Ectodermal cell (in vitro differentiated cells): Measurements from ENCODE around the gene CACNA1B.
"Not testable (repeated sequence)": the region's sequence is repeated elsewhere in the genome, so short reads cannot be mapped to it uniquely, and the experiment has no call there.

ENCODE experiments used
- H3K27ac ChIP-seq: 2 replicates; pipeline ENCODE4 v1.7.0; 2013; ENCODE audit warnings: mild to moderate bottlenecking, low read depth, low read length; ENCODE audit not compliant: insufficient read depth, poor library complexity, severe bottlenecking
- H3K27me3 ChIP-seq: 2 replicates; pipeline ENCODE4 v1.7.0; 2013; ENCODE audit warnings: mild to moderate bottlenecking, low read length; ENCODE audit not compliant: insufficient read depth, control insufficient read depth, poor library complexity, severe bottlenecking
- H3K36me3 ChIP-seq: one replicate; pipeline ENCODE4 v1.7.0; 2013; ENCODE audit warnings: low read length; ENCODE audit not compliant: control insufficient read depth, insufficient read depth
- H3K4me1 ChIP-seq: one replicate; pipeline ENCODE4 v1.7.0; 2013; ENCODE audit warnings: low read length; ENCODE audit not compliant: control insufficient read depth, insufficient read depth
- H3K4me3 ChIP-seq: 2 replicates; pipeline ENCODE4 v1.7.0; 2013; ENCODE audit warnings: low read depth, low read length, control low read depth; ENCODE audit not compliant: insufficient read depth
- H3K9me3 ChIP-seq: 2 replicates; pipeline ENCODE4 v1.7.0; 2013; ENCODE audit warnings: mild to moderate bottlenecking, low read length, moderate library complexity; ENCODE audit not compliant: control insufficient read depth
- WGBS, 2 experiments: methylation state at CpG; one replicate each; pipeline ENCODE4 v1.1.7; 2013; ENCODE audit warnings: missing lambda C conversion rate in 2 of 2; 5-methylcytosine and 5-hydroxymethylcytosine counted together

Gene CACNA1B

DNA sequence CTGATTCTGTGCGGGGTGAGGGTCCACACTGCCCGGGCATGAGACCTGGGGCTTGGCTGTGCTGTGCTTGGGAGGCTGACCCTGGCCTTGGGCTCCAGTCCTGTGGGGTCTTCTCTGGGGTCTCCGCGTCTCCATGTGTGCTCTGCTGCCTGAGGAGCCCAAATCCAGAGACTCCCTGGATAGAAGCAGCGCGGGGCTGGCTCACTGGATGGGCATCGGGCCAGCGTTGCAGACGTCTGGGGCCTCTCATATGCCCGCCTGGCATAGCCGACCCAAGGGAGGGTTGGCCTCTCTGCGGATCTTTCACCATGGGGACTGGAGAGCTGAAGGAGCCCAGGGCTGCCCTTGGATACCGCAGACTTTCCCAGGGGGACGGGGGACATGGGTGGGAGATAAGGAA lies 12.4 kb downstream of the CACNA1B start:
- H3K4me3 ChIP-seq, H3K27ac ChIP-seq, H3K9me3 ChIP-seq, H3K27me3 ChIP-seq, H3K36me3 ChIP-seq, H3K4me1 ChIP-seq: not testable (repeated sequence)
- WGBS, 2 experiments: 94 to 98% methylated on average over 6 to 8 of the region's 14 CpGs

DNA sequence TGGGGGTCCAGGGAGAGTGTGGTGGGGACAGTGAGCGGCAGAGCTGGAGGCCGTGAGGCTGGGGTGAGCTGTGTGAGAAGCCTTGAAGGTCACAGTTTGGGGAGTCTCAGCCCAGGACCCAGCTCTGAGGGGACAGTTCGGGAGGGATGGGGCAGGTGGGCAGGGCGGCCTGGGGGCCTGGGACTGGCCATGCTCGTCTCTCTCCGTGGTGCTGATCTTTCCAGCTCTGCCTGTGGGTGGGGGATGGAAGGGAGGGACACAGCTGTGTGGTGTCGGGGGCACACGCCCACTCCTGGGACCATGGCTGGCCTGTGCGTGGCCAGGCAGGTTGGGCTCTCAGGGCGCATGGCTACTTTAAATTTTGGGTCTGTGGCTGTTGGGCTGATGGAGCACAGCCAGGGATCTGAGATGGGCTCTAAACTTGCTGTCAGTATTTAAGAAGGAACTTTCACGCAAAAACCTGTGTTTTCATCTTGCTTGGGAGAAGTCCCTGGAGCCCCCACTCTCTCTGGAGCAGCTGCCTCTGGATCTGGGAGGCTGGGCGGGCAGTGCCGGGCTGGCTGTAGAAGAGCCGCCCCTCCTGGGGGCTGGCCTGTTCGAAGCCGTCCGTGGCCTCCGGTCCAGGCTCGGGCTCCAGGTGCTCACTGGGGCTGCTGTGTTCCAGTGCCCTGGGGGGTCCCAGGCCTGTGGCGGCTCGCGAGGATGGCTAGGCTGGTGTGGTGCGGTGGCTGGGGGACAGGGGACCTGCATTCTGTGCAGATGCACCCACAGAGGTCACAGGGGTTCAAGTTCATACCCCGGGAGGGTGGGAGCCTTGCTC lies 13.4 kb downstream of the CACNA1B start:
- H3K4me3 ChIP-seq, H3K36me3 ChIP-seq, H3K27ac ChIP-seq, H3K9me3 ChIP-seq, H3K27me3 ChIP-seq, H3K4me1 ChIP-seq: not testable (repeated sequence)
- 87% methylated on average over 22 to 23 of the region's 24 CpGs for WGBS, 2 experiments

- WGBS, 2 experiments: 87% methylated on average over 20 of the region's 20 CpGs
- Histone ChIP-seq H3K27ac (no peak overlapping the region), H3K36me3 (no peaks in the 10 kb centered on the region), H3K4me3 (no peak overlapping the region), H3K9me3 (no peaks in the 10 kb centered on the region), H3K4me1 (no peaks in the 10 kb centered on the region), H3K27me3 (no peaks in the 10 kb centered on the region)
Measured at GRCh38 chr9:137891588-137892423, 14.2 kb downstream of the CACNA1B start.

DNA sequence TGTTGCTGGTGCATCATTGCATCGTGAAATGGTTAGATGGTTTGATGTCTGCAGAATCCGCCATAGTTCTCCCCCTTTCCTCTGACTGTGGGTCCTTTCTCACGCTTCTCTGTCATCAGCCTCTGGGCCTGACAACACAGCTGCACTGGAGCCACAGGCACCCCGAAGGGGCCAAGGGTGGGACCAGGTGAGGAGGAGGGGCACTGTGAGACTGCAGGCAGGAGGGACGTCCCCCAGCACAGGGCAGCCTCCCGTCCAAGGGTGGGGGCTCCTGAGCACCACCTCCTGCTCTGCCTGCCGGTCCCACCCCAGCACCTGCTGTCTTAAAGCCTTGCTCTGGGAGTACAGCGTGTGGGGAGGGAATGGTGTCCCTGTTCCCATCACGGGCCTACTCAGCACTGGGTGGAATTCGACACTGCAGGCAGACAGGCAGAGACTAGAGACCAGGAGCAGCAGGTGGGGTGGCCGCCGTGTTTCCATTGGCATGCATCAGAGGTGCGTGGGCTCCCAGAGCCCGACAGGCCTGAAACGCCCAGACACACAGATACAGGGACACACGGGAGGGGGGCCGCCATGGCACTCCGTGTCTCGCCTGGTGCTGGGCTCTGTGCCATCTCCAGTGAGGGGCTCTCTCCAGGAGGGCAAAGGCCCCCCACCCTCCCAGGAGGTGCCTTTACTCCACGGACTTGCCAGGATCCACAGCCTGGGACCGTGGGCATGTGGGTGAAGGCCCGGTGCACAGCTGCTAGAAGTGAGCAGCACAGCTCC lies 15.0 kb downstream of the CACNA1B start:
- Histone ChIP-seq H3K9me3 (no peaks in the 10 kb centered on the region), H3K4me3 (no peak overlapping the region), H3K36me3 (no peaks in the 10 kb centered on the region), H3K4me1 (no peaks in the 10 kb centered on the region), H3K27ac (no peak overlapping the region), H3K27me3 (no peaks in the 10 kb centered on the region)
- WGBS, 2 experiments: 84 to 87% methylated on average over 22 of the region's 22 CpGs

GRCh38 chr9:137893670-137894069 lies 16.1 kb downstream of the CACNA1B start:
- Histone ChIP-seq H3K27me3 (no peaks in the 10 kb centered on the region), H3K36me3 (no peaks in the 10 kb centered on the region), H3K27ac (no peak overlapping the region), H3K4me1 (no peaks in the 10 kb centered on the region), H3K9me3 (no peaks in the 10 kb centered on the region), H3K4me3 (no peak overlapping the region)
- WGBS, 2 experiments: 89 to 90% methylated on average over 5 of the region's 5 CpGs

DNA sequence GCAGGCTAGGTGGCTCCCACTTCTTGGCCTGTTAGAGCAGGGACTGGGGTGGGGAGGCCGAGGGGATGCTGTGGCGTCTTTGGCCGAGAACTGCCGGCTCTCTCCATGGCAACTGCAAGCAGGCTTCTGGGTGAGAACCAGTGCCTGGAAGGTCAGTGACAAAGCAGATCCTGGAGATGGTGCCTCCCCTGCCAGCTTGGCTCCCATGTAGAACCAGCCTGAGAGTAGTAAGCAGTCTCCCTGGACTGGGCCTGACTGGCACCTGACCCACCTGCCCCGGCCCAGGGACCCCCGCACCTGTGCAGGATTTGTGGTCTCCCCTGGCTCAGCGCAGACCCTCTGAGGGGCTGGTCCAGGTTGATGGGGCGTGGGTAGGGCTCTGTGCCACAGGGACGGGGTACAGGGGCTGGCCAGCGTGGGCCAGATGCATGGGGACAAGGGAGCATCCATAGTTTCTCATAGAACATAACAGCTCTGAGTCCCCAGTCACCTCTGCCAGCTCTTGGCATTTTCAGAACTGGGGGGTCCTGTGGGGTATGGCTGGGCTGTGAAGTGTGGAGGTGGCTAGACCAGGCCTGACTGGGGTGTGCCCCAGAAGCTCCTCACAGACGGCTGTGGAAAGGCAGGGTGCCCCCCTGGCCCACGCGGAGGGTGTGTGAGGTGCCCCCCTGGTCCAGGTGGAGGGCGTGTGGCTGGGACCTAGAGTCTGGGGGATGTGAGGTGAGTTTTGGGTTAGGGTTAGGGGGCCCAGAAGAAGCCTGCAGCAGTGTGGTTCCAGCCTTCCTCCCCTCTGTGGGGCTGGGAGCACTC lies 22.2 kb downstream of the CACNA1B start:
- H3K4me3 ChIP-seq: no peak overlapping the region
- WGBS, 2 experiments: 89 to 90% methylated on average over 14 of the region's 14 CpGs
- no peaks in the 10 kb centered on the region for H3K27me3 ChIP-seq
- H3K4me1 ChIP-seq: no peaks in the 10 kb centered on the region
- H3K27ac ChIP-seq: no peak overlapping the region
- no peaks in the 10 kb centered on the region for H3K9me3 ChIP-seq
- H3K36me3 ChIP-seq: no peaks in the 10 kb centered on the region

DNA sequence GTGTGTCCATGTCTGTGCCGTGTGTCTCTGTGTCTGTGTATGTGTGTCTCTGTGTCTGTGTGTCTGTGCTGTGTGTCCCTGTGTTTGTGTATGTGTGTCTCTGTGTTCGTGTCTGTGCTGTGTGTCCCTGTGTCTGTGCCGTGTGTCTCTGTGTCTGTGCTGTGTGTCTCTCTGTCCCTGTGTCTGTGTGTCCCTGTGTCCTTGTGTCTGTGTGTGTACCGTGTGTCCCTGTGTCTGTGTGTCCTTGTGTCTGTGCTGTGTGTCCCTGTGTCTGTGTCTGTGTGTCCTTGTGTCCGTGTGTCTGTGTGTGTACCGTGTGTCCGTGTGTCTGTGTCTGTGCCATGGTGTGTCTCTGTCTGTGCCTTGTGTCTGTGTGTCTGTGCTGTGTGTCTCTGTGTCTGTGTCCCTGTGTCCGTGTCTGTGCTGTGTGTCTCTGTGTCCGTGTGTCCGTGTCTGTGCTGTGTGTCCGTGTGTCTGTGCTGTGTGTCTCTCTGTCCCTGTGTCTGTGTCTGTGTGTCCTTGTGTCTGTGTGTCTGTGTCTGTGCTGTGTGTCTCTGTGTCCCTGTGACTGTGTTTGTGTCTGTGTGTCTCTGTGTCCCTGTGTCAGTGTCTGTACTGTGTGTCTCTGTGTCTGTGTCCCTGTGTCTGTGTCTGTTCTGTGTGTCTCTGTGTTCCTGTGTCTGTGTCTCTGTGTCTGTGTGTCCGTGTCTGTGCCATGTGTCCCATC lies 23.2 kb downstream of the CACNA1B start:
- no peaks in the 10 kb centered on the region for H3K36me3 ChIP-seq
- WGBS, 2 experiments: 85 to 90% methylated on average over 12 of the region's 12 CpGs
- no peaks in the 10 kb centered on the region for H3K27me3 ChIP-seq
- no peak overlapping the region for H3K4me3 ChIP-seq
- no peaks in the 10 kb centered on the region for H3K4me1 ChIP-seq
- H3K27ac ChIP-seq: no peak overlapping the region
- no peaks in the 10 kb centered on the region for H3K9me3 ChIP-seq

DNA sequence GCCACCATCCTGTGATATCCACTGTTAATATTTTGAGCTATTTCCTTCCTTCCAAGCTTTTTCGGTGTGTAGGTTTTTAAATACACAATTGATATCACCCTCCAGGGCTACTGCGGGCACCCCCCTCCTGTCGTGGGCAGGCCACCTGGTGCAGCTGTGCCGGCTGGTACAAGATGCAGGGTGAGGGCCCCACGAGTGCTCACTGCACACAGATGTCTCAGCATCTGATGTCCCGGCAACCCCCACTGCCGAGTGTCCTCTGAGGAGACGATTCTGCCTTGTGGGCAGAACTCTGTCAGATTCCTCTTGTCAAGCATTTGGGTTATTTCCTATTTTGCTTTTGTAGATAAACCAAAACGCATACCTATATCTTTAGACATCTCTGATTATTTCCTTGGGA lies 25.1 kb downstream of the CACNA1B start:
- no peaks in the 10 kb centered on the region for H3K9me3 ChIP-seq
- no peaks in the 10 kb centered on the region for H3K36me3 ChIP-seq
- no peak overlapping the region for H3K27ac ChIP-seq
- no peaks in the 10 kb centered on the region for H3K27me3 ChIP-seq
- WGBS, 2 experiments: 90 to 91% methylated on average over 8 to 9 of the region's 9 CpGs
- H3K4me3 ChIP-seq: no peak overlapping the region
- no peaks in the 10 kb centered on the region for H3K4me1 ChIP-seq

DNA sequence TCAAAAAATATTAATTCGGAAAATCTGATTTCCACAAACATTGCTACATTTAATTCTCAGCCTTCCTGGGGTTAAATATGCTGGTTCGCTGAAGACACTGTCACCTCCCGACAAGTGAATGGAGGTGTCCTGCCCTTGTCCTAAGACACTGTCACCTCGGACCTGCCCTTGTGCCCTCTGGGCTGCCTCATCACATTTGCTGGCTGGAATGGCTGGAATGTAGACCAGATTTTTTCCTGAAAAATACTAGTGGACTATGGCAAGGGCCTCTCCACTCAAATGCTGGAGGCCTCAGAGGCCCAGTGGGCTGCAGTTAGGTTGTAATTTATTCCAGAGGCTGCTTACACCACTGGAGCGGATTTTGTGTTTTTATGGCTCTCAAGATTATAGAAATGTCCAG lies 28.2 kb downstream of the CACNA1B start:
- WGBS, 2 experiments: 82 to 86% methylated on average over 5 of the region's 5 CpGs
- H3K4me1 ChIP-seq: no peaks in the 10 kb centered on the region
- no peaks in the 10 kb centered on the region for H3K9me3 ChIP-seq
- H3K27ac ChIP-seq: no peak overlapping the region
- no peaks in the 10 kb centered on the region for H3K27me3 ChIP-seq
- H3K36me3 ChIP-seq: no peaks in the 10 kb centered on the region
- H3K4me3 ChIP-seq: no peak overlapping the region
